PC-9 (cell line): ENCODE results near the gene KLHL25.

ENCODE experiments used
- CTCF ChIP-seq: fragments of 200-600 bp; sonication (generic); conservative IDR thresholded peaks from 2 replicates; pipeline ENCODE4 v1.6.1; 2017; ENCODE audit warnings: mixed run types, antibody characterized with exemption, mild to moderate bottlenecking, moderate library complexity
- EZH2 ChIP-seq: fragments of 200-600 bp; sonication (generic); IDR thresholded peaks from 2 replicates; pipeline ENCODE4 v1.8.0; 2017; ENCODE audit warnings: antibody characterized with exemption, low read depth

DNA sequence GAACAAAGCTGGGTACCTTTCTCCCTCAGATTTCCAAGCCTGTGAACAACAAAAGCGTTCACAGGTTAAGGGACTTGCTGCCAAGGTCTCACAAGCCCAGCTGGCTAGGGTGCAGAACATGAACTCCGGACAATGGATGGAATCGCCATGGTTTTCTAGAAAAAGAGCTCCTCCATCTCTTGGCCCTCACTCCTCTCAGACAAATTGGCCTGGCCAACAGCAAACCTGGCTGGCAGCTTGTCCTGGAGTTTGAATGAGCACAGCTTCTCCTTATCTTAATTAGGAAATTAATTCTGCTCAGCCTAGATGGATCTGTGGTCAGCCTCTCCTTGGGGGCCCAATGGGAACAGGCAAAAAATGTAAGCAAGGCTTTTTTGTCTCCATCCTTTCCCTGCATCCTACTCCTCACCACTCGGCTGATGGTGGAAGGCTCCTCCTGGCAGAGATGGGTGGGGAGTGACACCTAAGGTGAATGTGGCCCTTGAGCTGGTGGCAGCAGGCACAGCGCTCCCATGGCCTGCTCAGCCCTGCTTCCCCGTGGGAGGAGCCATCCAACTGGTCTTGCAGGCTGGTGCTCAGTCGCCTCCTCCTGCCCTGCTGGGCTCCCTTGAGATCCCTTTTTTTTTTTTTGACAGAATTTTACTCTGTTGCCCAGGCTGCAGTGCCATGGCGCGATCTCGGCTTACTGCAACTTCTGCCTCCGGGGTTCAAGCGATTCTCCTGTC is 5.8 kb downstream of the KLHL25 start:
- TF ChIP-seq CTCF (no peak), EZH2 (no peak)
